ENCODE data around the gene MMP24OS.
A peak's percentile ranks its signal among the peaks of the same experiment; 100 is the strongest.

Gene MMP24OS

GRCh38 chr20:35306931-35307517 lies 29.1 kb upstream of the MMP24OS start:
- no peak for DNase-seq (ENCODE audit: low read depth in 2 of 2)

- DNase-seq (ENCODE audit: low read depth in 2 of 2), result peak in 1 of 2 donors; percentile 49
Observed at GRCh38 chr20:35305682-35306556, 28.0 kb upstream of the MMP24OS start.

DNA sequence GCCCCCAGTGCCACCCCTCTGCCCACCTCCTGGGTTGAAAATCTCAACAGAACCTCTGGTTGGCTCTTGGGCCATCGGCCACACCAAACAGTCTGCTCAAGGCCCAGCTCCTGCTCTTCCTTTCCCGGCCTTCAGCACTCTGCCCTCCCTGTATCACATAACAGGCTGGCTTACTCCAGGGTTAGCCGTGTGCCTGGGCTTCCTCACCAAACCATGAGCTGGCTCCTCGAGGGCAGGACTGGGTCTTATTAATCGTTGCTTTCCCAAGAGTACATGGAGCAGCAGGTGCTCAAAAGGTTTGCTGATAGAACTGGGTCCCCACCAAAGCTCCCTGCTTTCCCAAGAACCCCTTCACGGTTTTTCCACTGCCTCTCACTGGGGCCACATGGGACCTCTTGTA lies 27.0 kb upstream of the MMP24OS start:
- no peak for DNase-seq (ENCODE audit: low read depth in 2 of 2)

GRCh38 chr20:35303735-35304491 lies 26.0 kb upstream of the MMP24OS start:
- DNase-seq (ENCODE audit: low read depth in 2 of 2), result peak; percentile 60 to 83

GRCh38 chr20:35303382-35303734 lies 25.4 kb upstream of the MMP24OS start:
- DNase-seq (ENCODE audit: low read depth in 2 of 2), result no peak

DNA sequence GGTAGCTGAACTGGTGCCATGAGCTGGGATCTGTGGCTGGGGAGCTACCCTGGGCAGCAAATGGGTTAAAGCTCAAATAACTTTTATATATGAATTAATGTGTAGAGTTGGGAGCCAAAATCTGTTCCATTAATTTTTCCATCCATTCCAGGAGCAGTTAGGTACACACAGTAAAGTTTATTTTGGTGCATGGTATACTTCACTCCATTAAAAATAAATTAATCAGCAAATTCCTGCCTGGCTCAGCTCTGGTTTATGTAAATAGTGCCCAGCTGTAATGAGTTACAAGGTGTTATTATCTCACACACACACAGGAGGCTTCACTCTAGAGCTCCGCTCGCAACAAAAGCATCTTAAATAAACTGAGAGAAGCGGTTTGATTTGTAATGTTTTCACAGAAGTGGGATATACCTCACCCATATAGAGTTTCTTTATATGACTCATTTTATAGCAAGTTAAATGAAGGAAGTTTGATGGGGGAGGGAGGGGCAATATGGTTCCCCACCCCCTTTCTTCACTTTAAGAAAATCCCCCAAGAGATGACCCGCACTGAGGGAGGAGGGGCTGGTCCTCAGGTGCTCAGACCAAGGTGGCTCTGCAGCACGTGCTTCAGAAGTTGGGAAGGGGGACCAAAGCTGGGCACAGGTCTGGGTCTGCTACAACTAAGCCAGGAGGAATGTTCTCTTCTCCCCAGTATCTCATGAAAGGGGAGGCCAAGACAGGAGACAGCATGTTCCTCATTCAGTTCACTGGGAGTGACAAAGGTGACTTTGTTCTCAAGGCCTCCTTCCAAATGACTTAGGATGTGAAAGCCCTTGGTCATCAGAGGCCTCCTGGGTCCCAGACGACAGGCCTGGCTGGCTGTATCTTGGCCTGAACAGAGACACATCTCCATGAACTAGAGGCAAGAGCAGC lies 24.8 kb upstream of the MMP24OS start:
- DNase-seq (ENCODE audit: low read depth in 2 of 2), result no peak

DNA sequence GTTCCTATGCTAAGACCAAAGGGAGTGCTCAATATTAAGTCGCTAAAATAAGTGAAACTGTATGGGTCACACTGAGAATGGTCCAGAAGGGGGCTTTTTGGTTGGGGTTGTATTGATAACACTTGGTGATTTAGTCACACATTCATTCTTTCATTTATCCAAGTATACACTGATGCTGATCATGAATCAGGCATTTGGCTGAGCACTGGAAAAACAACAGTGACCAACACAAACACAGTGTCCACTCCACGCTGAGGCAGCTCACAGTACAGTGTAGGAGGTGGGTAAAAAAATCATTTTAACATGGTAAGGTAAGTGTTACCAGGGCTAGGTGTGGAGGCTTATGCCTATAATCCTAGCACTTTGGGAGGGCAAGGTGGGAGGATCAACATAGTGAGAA lies 23.5 kb upstream of the MMP24OS start:
- DNase-seq (ENCODE audit: low read depth in 2 of 2), result no peak

DNA sequence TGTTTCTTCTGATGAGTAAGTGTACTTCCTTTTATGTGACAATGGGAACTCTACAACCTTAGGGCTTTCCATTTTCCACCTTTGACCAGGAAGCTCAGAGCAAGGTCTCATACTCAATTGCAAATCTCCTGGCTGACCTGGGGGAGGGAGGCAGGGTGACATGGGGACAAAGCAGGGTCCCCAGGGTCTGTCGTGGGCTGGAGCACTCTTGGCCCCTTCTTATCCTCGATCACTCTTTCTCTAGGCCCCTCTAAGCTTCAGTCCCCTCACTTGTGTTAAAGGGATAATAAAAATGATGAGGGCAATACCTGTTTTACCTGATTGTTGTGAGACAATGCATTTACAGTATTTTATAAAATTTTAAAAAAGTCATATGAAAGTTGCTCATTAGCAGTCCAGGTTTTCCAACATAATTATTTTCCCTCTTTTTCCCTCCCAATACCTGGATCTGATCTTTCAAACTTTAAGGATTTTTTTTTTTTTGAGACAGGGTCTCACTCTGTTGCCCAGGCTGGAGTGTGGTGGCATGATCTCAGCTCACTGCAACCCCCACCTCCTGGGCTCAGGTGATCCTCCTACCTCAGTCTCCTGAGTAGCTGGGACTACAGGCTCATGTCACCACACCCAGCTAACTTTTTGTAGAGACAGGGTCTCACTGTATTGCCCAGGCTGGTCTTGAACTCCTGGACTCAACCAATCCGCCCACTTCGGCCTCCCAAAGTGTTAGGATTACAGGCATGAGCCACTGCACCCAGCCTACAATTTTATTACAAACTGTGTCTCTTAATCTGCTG lies 22.7 kb upstream of the MMP24OS start:
- no peak for DNase-seq (ENCODE audit: low read depth in 2 of 2)

- DNase-seq (ENCODE audit: low read depth in 2 of 2), result no peak
Observed at GRCh38 chr20:35299780-35300179, 21.9 kb upstream of the MMP24OS start.

DNA sequence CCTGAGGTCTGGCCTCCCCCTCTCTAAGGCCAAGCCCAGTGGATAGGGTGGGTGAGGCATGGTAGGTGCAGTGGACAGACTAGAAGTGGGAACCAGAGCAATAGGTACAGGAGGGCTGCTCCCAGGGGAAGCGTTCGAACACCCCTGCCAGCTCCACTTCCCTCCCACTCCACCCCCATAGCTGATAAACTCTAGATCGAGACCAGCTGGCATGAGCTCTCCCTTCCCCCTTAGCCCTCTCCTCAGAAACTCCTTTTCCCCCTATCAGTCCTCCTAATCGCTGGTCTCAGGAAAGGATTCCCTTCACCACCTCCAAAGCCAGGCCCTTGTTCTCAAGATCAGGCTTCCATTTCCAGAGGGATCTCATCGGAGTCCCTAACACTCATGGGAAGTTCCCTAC lies 20.3 kb upstream of the MMP24OS start:
- no peak for DNase-seq (ENCODE audit: low read depth in 2 of 2)

DNA sequence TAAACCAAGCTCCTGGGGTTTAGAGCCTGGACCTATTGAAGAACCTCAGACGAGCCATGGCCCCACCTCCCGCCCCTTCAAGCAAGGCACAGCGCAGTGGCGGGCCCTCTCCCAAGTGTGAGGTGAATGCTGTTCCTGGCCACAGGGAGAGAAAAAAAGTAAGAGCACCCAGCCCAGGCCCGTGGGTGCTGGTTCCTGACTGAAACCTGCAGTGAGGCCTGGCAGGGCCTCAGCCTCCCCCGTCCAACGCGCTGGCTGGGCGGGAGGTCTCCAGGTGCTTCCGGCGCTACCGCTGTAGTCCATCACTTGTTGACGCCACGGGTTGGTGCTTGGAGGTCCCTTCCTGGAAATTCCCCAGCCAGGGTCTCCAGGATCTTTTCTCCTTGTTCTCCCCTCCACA lies 19.8 kb upstream of the MMP24OS start:
- DNase-seq (ENCODE audit: low read depth in 2 of 2), result no peak

- DNase-seq (ENCODE audit: low read depth in 2 of 2), result no peak
Observed at GRCh38 chr20:35297155-35297554, 19.2 kb upstream of the MMP24OS start.

- no peak for DNase-seq (ENCODE audit: low read depth in 2 of 2)
Observed at GRCh38 chr20:35296101-35296554, 18.2 kb upstream of the MMP24OS start.

DNA sequence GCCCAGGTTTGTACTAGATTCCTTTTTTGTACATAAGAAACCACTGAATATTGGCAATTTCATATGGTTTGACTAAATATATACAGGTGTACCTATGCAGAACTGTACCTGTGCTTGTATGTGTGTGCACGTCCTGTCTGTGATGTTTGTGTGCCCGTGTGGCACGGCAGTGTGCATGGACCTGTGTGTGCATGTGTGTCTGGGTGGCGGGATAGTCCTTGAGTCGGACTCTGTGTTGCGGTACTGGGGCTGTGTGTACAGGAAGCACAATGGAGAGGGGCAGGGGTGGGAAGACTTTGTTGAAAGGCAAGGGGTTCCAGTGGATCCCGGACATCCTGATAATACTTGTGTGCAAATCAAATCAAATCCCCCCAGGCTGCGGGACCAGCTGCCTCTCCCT lies 17.8 kb upstream of the MMP24OS start:
- DNase-seq (ENCODE audit: low read depth in 2 of 2), result no peak

DNA sequence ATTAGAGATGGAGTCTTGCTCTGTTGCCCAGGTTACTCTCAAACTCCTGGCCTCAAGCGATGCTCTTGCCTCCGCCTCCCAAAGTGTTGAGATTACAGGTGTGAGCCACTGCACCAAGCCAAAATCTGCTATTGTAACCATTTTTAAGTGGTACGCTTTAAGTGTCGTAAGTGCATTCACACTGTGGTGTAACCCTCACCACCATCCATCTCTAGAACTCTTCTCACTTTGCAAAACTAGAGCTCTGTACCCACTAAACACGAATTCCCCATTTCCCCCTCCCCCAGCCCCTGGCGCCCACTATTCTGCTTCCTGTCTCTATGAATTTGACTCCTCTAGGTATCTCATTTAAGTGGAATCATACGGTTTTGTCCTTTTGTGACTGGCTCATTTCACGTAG lies 17.1 kb upstream of the MMP24OS start:
- no peak for DNase-seq (ENCODE audit: low read depth in 2 of 2)

- DNase-seq (ENCODE audit: low read depth in 2 of 2), result no peak
Observed at GRCh38 chr20:35294293-35294685, 16.4 kb upstream of the MMP24OS start.

- DNase-seq (ENCODE audit: low read depth in 2 of 2), result no peak
Observed at GRCh38 chr20:35293303-35294292, 15.7 kb upstream of the MMP24OS start.

DNA sequence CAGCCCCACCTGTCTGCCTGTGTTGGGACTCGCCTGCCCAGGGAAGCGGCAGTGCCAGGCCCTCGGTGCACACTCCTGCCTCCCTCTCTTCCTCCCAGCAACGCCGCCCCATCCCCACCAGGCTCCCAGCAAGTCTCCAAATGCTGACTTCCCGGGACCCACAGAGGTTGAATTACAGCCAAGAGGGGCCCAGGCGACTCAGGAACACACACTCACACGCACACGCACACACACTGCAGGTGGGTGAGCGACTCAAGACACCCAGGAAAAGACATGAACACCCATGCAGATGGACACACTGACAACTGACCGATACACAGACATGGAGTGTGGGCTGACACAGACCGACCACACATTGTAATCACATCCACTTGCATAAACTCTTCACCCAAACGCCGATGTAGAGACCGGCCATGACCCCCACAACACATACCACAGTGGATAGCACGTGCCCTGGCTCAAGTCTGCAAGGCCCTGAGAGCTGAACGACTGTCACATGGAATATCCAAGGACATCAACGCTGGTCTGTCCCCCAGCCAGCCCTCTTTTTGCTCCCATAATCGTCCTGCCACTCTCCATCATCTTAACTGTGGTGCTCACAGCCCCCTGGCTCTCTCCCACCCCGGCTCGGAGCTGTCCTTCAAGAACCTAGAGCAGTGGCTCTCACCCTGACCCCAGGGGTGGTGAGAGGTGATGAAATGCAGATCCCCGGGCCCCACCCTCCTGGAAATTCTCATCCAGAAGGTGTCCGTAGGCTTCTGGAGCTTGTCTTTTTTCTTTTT lies 14.8 kb upstream of the MMP24OS start:
- no peak for DNase-seq (ENCODE audit: low read depth in 2 of 2)

All from stimulated activated CD4-positive, alpha-beta T cell treated with anti-CD3 and anti-CD28 coated beads, Interleukin-1b, Interleukin-23, amount 100 ng/mL, for 4 hours (primary cell).